Loucy (cell line): Measurements from ENCODE around the gene ANTXR2.

Source experiments
- H2AFZ ChIP-seq: fragments of 200-600 bp; sonication (generic); 2 replicates; pipeline ENCODE4 v1.6.0; 2016; ENCODE audit warnings: antibody characterized with exemption, mild to moderate bottlenecking, low read length, moderate library complexity
- H3F3A ChIP-seq: fragments of 200-600 bp; 2 replicates; pipeline ENCODE4 v1.6.0; 2016; ENCODE audit warnings: antibody characterized with exemption, low read depth, mild to moderate bottlenecking
- H3K27me3 ChIP-seq: fragments of 200-600 bp; sonication (generic); 2 replicates; pipeline ENCODE4 v1.6.1; 2014; ENCODE audit warnings: low read length, mild to moderate bottlenecking; ENCODE audit not compliant: insufficient read depth, poor library complexity, severe bottlenecking
- H3K36me3 ChIP-seq: fragments of 200-600 bp; sonication (generic); 2 replicates; pipeline ENCODE4 v1.6.1; 2016; ENCODE audit warnings: low read length; ENCODE audit not compliant: insufficient read depth
- H3K4me1 ChIP-seq: fragments of 200-600 bp; sonication (generic); 2 replicates; pipeline ENCODE4 v1.5.1; 2014; ENCODE audit warnings: low read length, mild to moderate bottlenecking; ENCODE audit not compliant: insufficient read depth, poor library complexity, severe bottlenecking
- H3K4me2 ChIP-seq: fragments of 200-600 bp; sonication (generic); 2 replicates; pipeline ENCODE4 v1.6.0; 2014; ENCODE audit warnings: antibody characterized with exemption, low read length, low read depth, mild to moderate bottlenecking; ENCODE audit not compliant: poor library complexity, severe bottlenecking
- H3K4me3 ChIP-seq: fragments of 200-600 bp; sonication (generic); 2 replicates; pipeline ENCODE4 v1.5.1; 2014; ENCODE audit warnings: low read length, mild to moderate bottlenecking, mixed read lengths; ENCODE audit not compliant: poor library complexity, severe bottlenecking
- H3K79me2 ChIP-seq: fragments of 200-600 bp; sonication (generic); 2 replicates; pipeline ENCODE4 v1.6.1; 2014; ENCODE audit warnings: low read length; ENCODE audit not compliant: insufficient read depth
- H3K9ac ChIP-seq: fragments of 200-600 bp; sonication (generic); 2 replicates; pipeline ENCODE4 v1.6.0; 2014; ENCODE audit warnings: mild to moderate bottlenecking, low read depth, low read length, moderate library complexity; ENCODE audit not compliant: poor library complexity, severe bottlenecking
- H3K9me2 ChIP-seq: fragments of 200-600 bp; sonication (generic); replicated peaks from 2 replicates; pipeline ENCODE4 v1.6.1; 2016; ENCODE audit warnings: low read depth, low read length, mixed read lengths
- H3K9me3 ChIP-seq: fragments of 200-600 bp; sonication (generic); 2 replicates; pipeline ENCODE4 v1.6.1; 2014; ENCODE audit warnings: mild to moderate bottlenecking, antibody characterized with exemption, low read length, low read depth; ENCODE audit not compliant: insufficient read depth
- H4K20me1 ChIP-seq: fragments of 200-600 bp; sonication (generic); 2 replicates; pipeline ENCODE4 v1.6.0; 2014; ENCODE audit warnings: antibody characterized with exemption, low read length, mild to moderate bottlenecking; ENCODE audit not compliant: insufficient read depth, poor library complexity, severe bottlenecking
- EZH2phosphoT487 ChIP-seq: fragments of 200-600 bp; IDR thresholded peaks from 2 replicates; pipeline ENCODE4 v1.6.1; 2018; ENCODE audit warnings: antibody characterized with exemption, mild to moderate bottlenecking, moderate library complexity, borderline replicate concordance
- TF ChIP-seq, protein P1 (sequence below): fragments of 200-600 bp; sonication (generic); conservative IDR thresholded peaks from 2 replicates; pipeline ENCODE4 v1.5.1; 2014; ENCODE audit warnings: mild to moderate bottlenecking, antibody characterized with exemption, low read length

ANTXR2 gene

DNA sequence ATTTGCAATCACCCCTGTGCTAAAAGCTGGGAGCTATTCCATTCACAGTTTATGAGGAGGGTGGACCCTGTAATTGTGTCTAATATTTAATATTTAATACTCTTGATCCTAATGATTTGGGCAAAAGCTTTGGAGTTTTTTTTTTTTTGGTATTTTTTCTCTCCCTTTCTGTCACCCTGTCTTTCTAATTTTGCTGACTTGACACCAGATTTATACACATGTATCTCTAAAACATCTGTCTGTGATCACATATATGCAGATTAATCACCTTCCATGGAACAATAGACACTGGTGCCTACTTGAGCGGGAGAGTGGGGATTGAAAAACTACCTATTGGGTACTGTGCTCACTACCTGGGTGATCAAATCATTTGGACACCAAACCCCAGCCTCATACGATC, 18.7 kb upstream of the ANTXR2 start:
- no peak overlapping the region for H3K9ac ChIP-seq

DNA sequence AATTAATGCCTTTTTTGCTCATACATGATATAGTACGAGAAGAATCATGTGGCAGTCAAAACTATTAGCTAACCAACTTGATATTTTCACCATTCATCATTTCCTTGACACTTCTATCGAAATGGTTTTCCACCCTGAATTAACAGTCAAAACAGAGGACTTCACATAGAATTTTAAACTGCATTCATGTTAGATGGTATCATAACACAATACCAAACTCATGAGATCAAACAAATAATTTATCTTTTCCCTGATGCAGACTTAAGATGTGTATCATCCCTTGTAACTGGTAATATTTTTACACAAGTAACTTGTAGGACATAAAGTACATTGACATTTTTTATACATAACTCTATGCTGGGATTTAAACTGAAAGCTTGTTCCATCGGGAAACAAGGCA, 18.2 kb upstream of the ANTXR2 start:
- Histone ChIP-seq H3K79me2 (no peaks in the 10 kb centered on the region), H3K4me3 (no peak overlapping the region), H2AFZ (no peak overlapping the region), H3K9me3 (no peaks in the 10 kb centered on the region), H3F3A (no peaks in the 10 kb centered on the region), H3K36me3 (no peaks in the 10 kb centered on the region), H4K20me1 (no peaks in the 10 kb centered on the region), H3K4me1 (no peaks in the 10 kb centered on the region), H3K9ac (no peak overlapping the region), H3K27me3 (no peaks in the 10 kb centered on the region), H3K4me2 (no peak overlapping the region), H3K9me2 (no peaks in the 10 kb centered on the region)
- no peak for TF ChIP-seq EZH2phosphoT487
- TF ChIP-seq, protein P1, sequence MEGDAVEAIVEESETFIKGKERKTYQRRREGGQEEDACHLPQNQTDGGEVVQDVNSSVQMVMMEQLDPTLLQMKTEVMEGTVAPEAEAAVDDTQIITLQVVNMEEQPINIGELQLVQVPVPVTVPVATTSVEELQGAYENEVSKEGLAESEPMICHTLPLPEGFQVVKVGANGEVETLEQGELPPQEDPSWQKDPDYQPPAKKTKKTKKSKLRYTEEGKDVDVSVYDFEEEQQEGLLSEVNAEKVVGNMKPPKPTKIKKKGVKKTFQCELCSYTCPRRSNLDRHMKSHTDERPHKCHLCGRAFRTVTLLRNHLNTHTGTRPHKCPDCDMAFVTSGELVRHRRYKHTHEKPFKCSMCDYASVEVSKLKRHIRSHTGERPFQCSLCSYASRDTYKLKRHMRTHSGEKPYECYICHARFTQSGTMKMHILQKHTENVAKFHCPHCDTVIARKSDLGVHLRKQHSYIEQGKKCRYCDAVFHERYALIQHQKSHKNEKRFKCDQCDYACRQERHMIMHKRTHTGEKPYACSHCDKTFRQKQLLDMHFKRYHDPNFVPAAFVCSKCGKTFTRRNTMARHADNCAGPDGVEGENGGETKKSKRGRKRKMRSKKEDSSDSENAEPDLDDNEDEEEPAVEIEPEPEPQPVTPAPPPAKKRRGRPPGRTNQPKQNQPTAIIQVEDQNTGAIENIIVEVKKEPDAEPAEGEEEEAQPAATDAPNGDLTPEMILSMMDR = no peak

More for the DNA sequence above, 18.7 kb upstream of the ANTXR2 start:
- Histone ChIP-seq H3K4me1 (no peaks in the 10 kb centered on the region), H3K9me3 (no peaks in the 10 kb centered on the region), H3K36me3 (no peaks in the 10 kb centered on the region), H3K9me2 (no peaks in the 10 kb centered on the region), H3K4me2 (no peak overlapping the region), H3K27me3 (no peaks in the 10 kb centered on the region), H3K4me3 (no peak overlapping the region), H2AFZ (no peak overlapping the region), H4K20me1 (no peaks in the 10 kb centered on the region), H3F3A (no peaks in the 10 kb centered on the region), H3K79me2 (no peaks in the 10 kb centered on the region)
- no peak for TF ChIP-seq EZH2phosphoT487
- TF ChIP-seq, protein P1 = no peak

DNA sequence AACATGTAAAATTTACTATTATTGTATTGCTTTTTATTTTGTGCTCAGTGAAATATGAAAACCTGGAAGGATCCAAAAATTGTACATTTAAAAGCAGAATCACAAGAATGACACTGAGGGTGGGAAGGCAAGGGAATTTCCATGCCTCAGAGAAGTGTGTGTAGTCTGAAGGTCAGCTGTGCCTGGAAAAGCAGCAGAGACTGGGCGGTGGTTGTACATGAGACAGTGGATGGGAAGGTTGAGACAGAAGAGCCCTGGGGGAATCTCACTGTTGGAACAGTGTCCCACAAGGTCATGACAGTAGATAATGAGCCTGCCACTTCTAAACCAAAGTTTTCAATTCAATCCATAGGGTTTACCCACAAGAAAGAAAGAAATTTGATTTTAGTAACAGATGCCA, 17.1 kb upstream of the ANTXR2 start:
- Histone ChIP-seq H3K9ac (no peak overlapping the region), H3F3A (no peaks in the 10 kb centered on the region), H4K20me1 (no peaks in the 10 kb centered on the region), H2AFZ (no peak overlapping the region), H3K4me3 (no peak overlapping the region), H3K9me2 (no peaks in the 10 kb centered on the region), H3K4me2 (no peak overlapping the region), H3K36me3 (no peaks in the 10 kb centered on the region), H3K79me2 (no peaks in the 10 kb centered on the region), H3K4me1 (no peaks in the 10 kb centered on the region), H3K9me3 (no peaks in the 10 kb centered on the region), H3K27me3 (no peaks in the 10 kb centered on the region)
- TF ChIP-seq, protein P1 = no peak
- TF ChIP-seq EZH2phosphoT487 = no peak
